ELR (cell line): ENCODE data around the gene VDAC2.

Source experiments
- DNase-seq: peaks from one replicate; pipeline ENCODE4 v3.0.0-alpha.2; 2015; ENCODE audit warnings: low read depth

Gene VDAC2

GRCh38 chr10:75253281-75254220 lies 43.0 kb downstream of the VDAC2 start:
- DNase-seq, result no peak

DNA sequence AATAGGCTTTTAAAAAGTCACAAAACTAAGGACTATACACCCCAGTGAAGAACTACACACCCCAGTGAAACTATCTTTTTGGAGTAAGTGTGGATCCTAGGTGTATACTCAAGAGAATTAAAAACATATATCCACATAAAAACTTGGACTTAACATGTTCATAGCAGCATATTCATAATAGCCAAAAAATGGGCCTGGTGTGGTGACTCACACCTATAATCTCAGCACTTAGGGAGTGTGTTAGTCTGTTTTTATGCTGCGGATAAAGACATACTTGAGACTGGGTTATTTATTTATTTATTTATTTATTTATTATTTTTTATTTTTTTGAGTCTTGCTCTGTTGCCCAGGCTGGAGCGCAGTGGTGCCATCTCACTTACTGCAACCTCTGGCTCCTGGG lies 44.1 kb downstream of the VDAC2 start:
- DNase-seq, result no peak

DNA sequence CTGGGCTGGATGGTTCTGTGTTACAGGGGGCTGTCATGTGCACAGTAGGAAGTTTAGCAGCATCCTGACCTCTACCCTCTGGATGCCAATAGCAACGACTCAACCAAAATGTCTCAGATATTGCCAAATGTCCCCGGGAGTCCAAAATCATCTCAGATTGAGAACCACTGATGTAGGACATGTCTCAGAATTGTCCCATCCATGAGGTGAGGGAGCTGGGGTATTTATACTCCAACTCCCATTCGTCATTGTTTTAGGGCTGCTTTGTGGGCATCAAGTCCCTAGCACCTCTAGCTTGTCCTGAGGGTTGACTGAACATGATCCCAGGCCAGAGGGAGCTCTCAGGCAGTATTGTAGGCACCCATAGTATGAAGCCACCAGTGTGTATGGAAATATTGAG lies 50.4 kb downstream of the VDAC2 start:
- DNase-seq, result no peak

DNA sequence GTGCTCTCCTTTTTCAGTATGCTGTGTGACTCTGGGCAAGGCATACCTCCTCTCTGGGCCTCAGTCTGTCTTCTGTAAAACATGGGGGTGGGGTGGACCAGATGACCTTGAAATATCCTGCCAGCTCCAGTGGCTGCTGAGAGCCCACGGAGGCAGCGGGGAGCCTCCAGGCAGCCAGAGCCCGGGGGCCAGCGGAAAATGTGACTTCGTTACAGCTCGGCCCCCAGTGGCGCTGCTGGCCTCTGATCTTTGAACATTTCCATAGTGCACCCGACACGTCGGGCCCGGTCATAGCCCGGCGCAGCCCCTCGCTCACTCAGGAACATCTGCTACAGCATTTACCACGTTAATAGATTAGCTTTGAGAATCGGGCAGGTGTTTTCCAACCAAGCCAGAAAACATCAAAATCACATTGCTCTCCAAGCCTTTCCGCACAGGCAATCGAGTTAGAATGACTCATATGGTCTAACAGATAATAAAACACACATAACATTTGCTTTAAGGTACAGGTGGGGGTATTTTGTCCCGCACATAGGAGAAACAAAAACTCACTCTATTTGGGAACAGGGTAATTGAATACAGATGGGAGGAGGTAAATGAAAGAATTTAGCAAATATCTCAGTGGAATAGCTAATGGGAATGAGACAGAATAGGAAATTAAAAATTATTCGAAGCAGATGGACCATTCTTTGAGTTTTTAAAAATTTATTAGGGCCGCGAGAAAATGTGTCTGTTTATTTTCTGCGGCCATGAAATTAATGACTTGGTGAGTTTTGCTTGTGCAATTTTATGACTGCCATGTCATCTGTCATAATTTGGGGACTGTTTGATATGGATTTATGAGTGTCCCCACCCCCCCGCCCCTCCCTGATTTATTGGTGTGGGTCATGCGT lies 51.5 kb downstream of the VDAC2 start:
- no peak for DNase-seq

GRCh38 chr10:75263806-75264205 lies 53.2 kb downstream of the VDAC2 start:
- DNase-seq, result no peak

GRCh38 chr10:75265856-75266255 lies 55.3 kb downstream of the VDAC2 start:
- DNase-seq, result no peak

- peak; percentile 49 for DNase-seq
These were observed 56.3 kb downstream of the VDAC2 start for GRCh38 chr10:75266945-75267344.

GRCh38 chr10:75269605-75270004 lies 59.0 kb downstream of the VDAC2 start:
- no peak for DNase-seq

DNA sequence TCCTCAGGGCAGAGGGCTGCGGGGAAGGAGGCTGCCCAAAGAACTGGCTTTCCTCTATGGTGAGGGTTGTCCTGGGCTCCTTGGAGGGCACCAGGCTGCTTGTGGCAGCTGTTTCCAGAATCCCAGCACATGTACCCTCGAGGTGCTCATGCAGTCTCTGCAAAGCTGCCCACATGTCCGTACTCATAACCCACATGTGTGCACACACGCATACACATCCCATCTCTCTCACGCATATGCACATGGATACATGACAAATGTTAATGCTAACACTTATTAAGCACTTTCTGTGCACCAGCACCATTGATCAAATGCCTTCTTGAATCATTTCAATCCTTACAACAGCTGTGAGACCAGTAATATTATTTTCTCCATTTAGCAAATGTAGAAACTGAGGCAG lies 61.5 kb downstream of the VDAC2 start:
- no peak for DNase-seq

GRCh38 chr10:75272896-75273295 lies 62.3 kb downstream of the VDAC2 start:
- no peak for DNase-seq

- DNase-seq, result no peak
These were observed 65.7 kb downstream of the VDAC2 start for GRCh38 chr10:75276069-75276872.

DNA sequence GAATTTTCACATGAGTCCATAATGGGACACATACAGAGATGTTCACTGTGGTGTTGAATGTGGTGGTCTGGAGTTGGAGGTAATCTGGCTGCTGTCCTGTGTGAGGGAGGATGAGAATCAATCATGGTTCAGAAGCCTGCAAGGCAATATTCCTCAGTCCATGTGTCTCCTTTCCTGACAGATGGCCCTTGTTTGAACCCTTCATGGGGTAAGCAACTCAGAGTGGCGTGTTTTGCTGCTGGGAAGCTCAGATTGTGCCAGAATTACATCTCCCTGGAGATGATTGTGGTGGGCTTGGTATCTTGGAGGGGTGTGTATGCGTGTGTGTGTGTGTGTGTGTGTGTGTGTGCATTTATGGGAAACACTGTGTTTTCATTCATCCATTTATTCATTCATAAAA lies 69.6 kb downstream of the VDAC2 start:
- no peak for DNase-seq
